H1 (cell line): Measurements from ENCODE around the gene CACUL1. TPM values are rescaled to one million over a fixed set of nuclear protein-coding genes. Genes with fewer than 3 reads are reported as not detected.

Experiments
- CHD7 ChIP-seq: fragments of 300-600 bp; sonication (generic); IDR thresholded peaks from 2 replicates; pipeline ENCODE4 v1.7.1; 2012; ENCODE audit warnings: low read length, moderate library complexity, mild to moderate bottlenecking, inconsistent platforms; ENCODE audit not compliant: insufficient replicate concordance
- KDM1A ChIP-seq: fragments of 200-600, 300-600 bp; sonication (generic); IDR thresholded peaks from 2 replicates; pipeline ENCODE4 v1.7.1; 2016; ENCODE audit warnings: mild to moderate bottlenecking, low read length, borderline replicate concordance
- polyA plus RNA-seq, 7 experiments: library from polyadenylated mRNA; depleted of rRNA in 3 of 7; stranded (reverse) in 5 of 7; unstranded in 2 of 7; fragments of >200 nt in 5 of 7; fragments of 200-250 nt in 2 of 7; gene quantifications; 1 replicate in 5 of 7; 2 replicates in 1 of 7; 4 replicates in 1 of 7; pipeline versions ENCODE4 v1.2.1 to v1.2.3, GENCODE V29; 2011 to 2013; ENCODE audit warnings: missing spikeins in 2 of 7, mixed read lengths in 2 of 7
- total RNA-seq: library from RNA; stranded (reverse); fragmentation: NEBNext Ultra II Directional; extraction: Animal tissue kit (Norgen Biotek cat#: 25700); gene quantifications from 2 replicates; pipeline ENCODE4 v1.2.1, GENCODE V29; 2021

CACUL1 gene
- total and polyA plus RNA-seq, 2 of the 8 experiments (the other 6 are each of a cell fraction or from before 2014, with no cell fraction given) = 6.5 to 34.2 TPM

DNA sequence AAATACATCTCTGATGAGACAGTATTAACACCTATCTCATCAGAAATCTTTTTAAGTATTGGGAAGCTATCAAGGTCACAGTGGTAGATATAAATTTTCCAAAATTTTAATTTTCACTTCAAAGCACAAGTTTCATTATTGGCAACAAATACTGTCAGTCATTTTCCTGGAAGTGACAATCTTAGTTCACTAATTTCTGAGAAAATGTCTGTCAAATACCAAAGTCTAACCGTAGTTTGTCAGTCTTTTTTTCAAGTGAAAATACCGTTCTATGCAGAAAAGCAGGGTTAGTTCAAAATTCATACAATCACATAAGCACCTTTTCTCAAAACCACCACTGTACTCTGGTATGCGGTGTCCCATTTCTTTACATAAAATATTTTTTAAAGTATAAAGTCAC lies 40.4 kb downstream of the CACUL1 start (continued):
- TF ChIP-seq CHD7 (no peak), KDM1A (no peak)
